Gastroesophageal sphincter (tissue), 4 donors: Measurements from ENCODE around the gene IGFL4. TPM values are rescaled to one million over a fixed set of nuclear protein-coding genes. Genes with fewer than 3 reads are reported as not detected.

Source experiments
- ATAC-seq: fragments of 150-250 bp; one replicate; pipeline ENCODE4 v1.9.1; 2016; ENCODE audit warnings: mild to moderate bottlenecking, moderate library complexity
- H3K27ac ChIP-seq, 4 donors: fragments of 200-600 bp; sonication (generic) in 3 of 4; 1 replicate in 3 of 4; 2 replicates in 1 of 4; pipeline ENCODE4 v1.5.1; 2016 to 2019
- H3K27me3 ChIP-seq: fragments of 200-600 bp; sonication (generic); one replicate; pipeline ENCODE4 v1.5.1; 2019
- H3K36me3 ChIP-seq, 2 donors: fragments of 200-600 bp; sonication (generic); one replicate each; pipeline ENCODE4 v1.5.1; 2019; ENCODE audit warnings: control low read depth in 1 of 2
- H3K4me1 ChIP-seq, 3 donors: fragments of 200-600 bp; sonication (generic); 1 replicate in 2 of 3; 2 replicates in 1 of 3; pipeline ENCODE4 v1.5.1; 2016 to 2019; ENCODE audit warnings: control low read depth in 2 of 3
- H3K4me3 ChIP-seq, 2 donors: fragments of 200-600 bp; sonication (generic); one replicate each; pipeline ENCODE4 v1.5.1; 2019; ENCODE audit warnings: mild to moderate bottlenecking in 1 of 2, moderate library complexity in 1 of 2
- H3K9me3 ChIP-seq, 3 donors: fragments of 200-600 bp; sonication (generic); one replicate each; pipeline ENCODE4 v1.5.1; 2017 to 2019; ENCODE audit warnings: control low read depth in 2 of 3
- CTCF ChIP-seq, 4 experiments: fragments of 200-600 bp in 2 of 4; fragments of 450-650 bp in 2 of 4; sonication (generic) in 1 of 4; IDR thresholded peaks; one replicate each; pipeline ENCODE4 v1.5.1; 2017 to 2019; ENCODE audit warnings: antibody characterized with exemption in 4 of 4, mild to moderate bottlenecking in 2 of 4, moderate library complexity in 2 of 4
- EP300 ChIP-seq: sonication (generic); formaldehyde crosslinking; IDR thresholded peaks from one replicate; pipeline ENCODE4 v1.6.1; 2017; ENCODE audit warnings: antibody characterized with exemption, mild to moderate bottlenecking
- POLR2A ChIP-seq, 2 donors: fragments of 450-650 bp; IDR thresholded peaks; one replicate each; pipeline ENCODE4 v1.6.1; 2017; ENCODE audit warnings: antibody characterized with exemption in 2 of 2, mild to moderate bottlenecking in 2 of 2, moderate library complexity in 1 of 2
- POLR2AphosphoS5 ChIP-seq: sonication (generic); formaldehyde crosslinking; IDR thresholded peaks from one replicate; pipeline ENCODE4 v1.6.1; 2017; ENCODE audit warnings: antibody characterized with exemption
- WGBS, 2 donors: methylation state at CpG; one replicate each; pipeline ENCODE4 v1.1.5; 2018; ENCODE audit warnings: low coverage in 1 of 2; 5-methylcytosine and 5-hydroxymethylcytosine counted together
- total RNA-seq, 4 donors: library from RNA; depleted of rRNA; stranded (reverse); fragments of >200 nt; gene quantifications; one replicate each; pipeline ENCODE4 v1.1.0, GENCODE V29; 2016

IGFL4 gene
- total RNA-seq, 4 donors from 2014 or later: not detected

- Histone ChIP-seq H3K9me3 (peaks cover 0 to under 1% (median 0%) of the 10 kb centered on the region in 3 donors), H3K4me1 (peaks cover 0 to 11% (median 4%) of the 10 kb centered on the region in 3 donors), H3K36me3 (no peaks in the 10 kb centered on the region), H3K4me3 (no peak overlapping the region), H3K27me3 (peaks cover 95% of the 10 kb centered on the region), H3K27ac (no peak overlapping the region)
- WGBS, 2 donors: 44 to 63% methylated on average over 1 to 2 of the region's 3 CpGs
- TF ChIP-seq POLR2A (IDR thresholded peaks at IDR 0.05): no peak
- TF ChIP-seq CTCF (IDR thresholded peaks at IDR 0.05): no peak
- no peak for TF ChIP-seq EP300
- TF ChIP-seq POLR2AphosphoS5: no peak
- no peak for ATAC-seq
These were observed 32.6 kb upstream of the IGFL4 start for GRCh38 chr19:46073268-46073922.

GRCh38 chr19:46069806-46070341, 29.1 kb upstream of the IGFL4 start:
- Histone ChIP-seq H3K27me3 (peaks cover 77% of the 10 kb centered on the region), H3K36me3 (no peaks in the 10 kb centered on the region), H3K4me1 (no peaks in the 10 kb centered on the region), H3K27ac (no peak overlapping the region), H3K9me3 (no peaks in the 10 kb centered on the region), H3K4me3 (no peak overlapping the region)
- TF ChIP-seq CTCF (IDR thresholded peaks at IDR 0.05) (no peak), POLR2AphosphoS5 (no peak), EP300 (no peak), POLR2A (IDR thresholded peaks at IDR 0.05) (no peak)
- whole genome bisulfite sequencing, 2 donors: 25 to 54% methylated on average over 6 of the region's 6 CpGs
- no peak for ATAC-seq

- TF ChIP-seq POLR2AphosphoS5: no peak
- no peak for TF ChIP-seq EP300
- no peak for TF ChIP-seq POLR2A (IDR thresholded peaks at IDR 0.05)
- no peak for TF ChIP-seq CTCF (IDR thresholded peaks at IDR 0.05)
- H3K27me3 ChIP-seq: peaks cover 73% of the 10 kb centered on the region
These were observed 27.8 kb upstream of the IGFL4 start for GRCh38 chr19:46068345-46069258.

GRCh38 chr19:46067691-46068090, 26.9 kb upstream of the IGFL4 start:
- WGBS, 2 donors: 50 to 86% methylated on average over 1 of the region's 1 CpG
- H3K4me1 ChIP-seq: no peaks in the 10 kb centered on the region
- no peak for TF ChIP-seq EP300
- H3K36me3 ChIP-seq: no peaks in the 10 kb centered on the region
- peaks cover 71% of the 10 kb centered on the region for H3K27me3 ChIP-seq
- no peak for ATAC-seq
- no peak overlapping the region for H3K4me3 ChIP-seq
- no peaks in the 10 kb centered on the region for H3K9me3 ChIP-seq
- H3K27ac ChIP-seq: no peak overlapping the region

More at GRCh38 chr19:46068345-46069258, 27.8 kb upstream of the IGFL4 start:
- no peak for ATAC-seq
- H3K4me1 ChIP-seq: no peaks in the 10 kb centered on the region
- no peaks in the 10 kb centered on the region for H3K36me3 ChIP-seq
- H3K9me3 ChIP-seq: no peaks in the 10 kb centered on the region
- WGBS, 2 donors: 57 to 65% methylated on average over 4 to 8 of the region's 12 CpGs
- H3K27ac ChIP-seq: no peak overlapping the region
- no peak overlapping the region for H3K4me3 ChIP-seq

GRCh38 chr19:46066471-46066870, 25.7 kb upstream of the IGFL4 start:
- no peak for TF ChIP-seq EP300
- no peak for TF ChIP-seq CTCF (IDR thresholded peaks at IDR 0.05)
- TF ChIP-seq POLR2A (IDR thresholded peaks at IDR 0.05): no peak
- no peak for TF ChIP-seq POLR2AphosphoS5
- 67 to 83% methylated on average over 1 of the region's 1 CpG for WGBS, 2 donors
- H3K27ac ChIP-seq: no peak overlapping the region
- H3K4me3 ChIP-seq: no peak overlapping the region
- H3K36me3 ChIP-seq: no peaks in the 10 kb centered on the region
- no peaks in the 10 kb centered on the region for H3K9me3 ChIP-seq
- H3K4me1 ChIP-seq: no peaks in the 10 kb centered on the region
- ATAC-seq: no peak
- peaks cover 66% of the 10 kb centered on the region for H3K27me3 ChIP-seq
